GM12878 (cell line): ENCODE measurements around the gene DGKI. TPM values are rescaled to one million over a fixed set of nuclear protein-coding genes. Genes with fewer than 3 reads are reported as not detected.

Source experiments
- ATAC-seq: fragments of 200-7000 bp; cut with Tn5 transposase; 3 replicates; pipeline ENCODE4 v1.9.1; 2020; ENCODE audit warnings: mild to moderate bottlenecking, moderate library complexity
- BruUV-seq: library from RNA; stranded (reverse); fragments of 400-500 nt; replicated peaks from 2 replicates; lab custom pipeline; 2021; lab: Mats Ljungman, UMichigan
- CTCF ChIA-PET: fragments of 300-600 bp; sonication (Branson Sonifier 250); formaldehyde crosslinking; extraction: SDS; loops from one replicate; lab custom pipeline; 2021; ENCODE audit warnings: inconsistent platforms; lab: Yijun Ruan, JAX
- POLR2A ChIA-PET: fragments of 350-600 bp; formaldehyde crosslinking; extraction: SDS; loops from one replicate; lab custom pipeline; 2021; ENCODE audit warnings: inconsistent platforms; lab: Charles Lee
- RAD21 ChIA-PET: fragments of 300-600 bp; sonication (Branson Sonifier 250); formaldehyde crosslinking; loops from one replicate; lab custom pipeline; 2023; ENCODE audit warnings: antibody characterized with exemption; ENCODE audit not compliant: unreplicated experiment; lab: Charles Lee
- SMC1A ChIA-PET: fragments of 300-600 bp; sonication (Branson Sonifier 250); formaldehyde crosslinking; loops from one replicate; lab custom pipeline; 2023; ENCODE audit not compliant: unreplicated experiment, uncharacterized antibody; lab: Charles Lee
- DNase-seq: peaks from one replicate; pipeline ENCODE4 v3.0.0-alpha.2; 2011; ENCODE audit warnings: low read depth, low spot score
- FAIRE-seq: peaks from 3 replicates; lab custom pipeline; 2011; peaks lifted over from hg19 to GRCh38; lab: Jason Lieb, UNC
- H2AFZ ChIP-seq: 2 replicates; pipeline ENCODE4 v1.6.0; 2011; ENCODE audit warnings: low read depth, low read length, control low read depth; ENCODE audit not compliant: control insufficient read depth
- H3K27ac ChIP-seq: 2 replicates; pipeline ENCODE4 v1.5.1; 2011; ENCODE audit warnings: control low read depth; ENCODE audit not compliant: control insufficient read depth, insufficient read depth
- H3K27me3 ChIP-seq, 2 experiments: replicated peaks in 1 of 2; 2 replicates each; pipeline versions ENCODE4 v1.6.0 to v1.6.1; 2011; ENCODE audit warnings: low read length in 1 of 2; ENCODE audit not compliant: control insufficient read depth in 2 of 2, insufficient read depth in 2 of 2
- H3K36me3 ChIP-seq, 2 experiments: 2 replicates each; pipeline ENCODE4 v1.5.1; 2011; ENCODE audit warnings: low read length in 1 of 2; ENCODE audit not compliant: control insufficient read depth in 2 of 2, insufficient read depth in 2 of 2
- H3K4me1 ChIP-seq: 2 replicates; pipeline ENCODE4 v1.6.1; 2011; ENCODE audit warnings: mild to moderate bottlenecking, low read length, moderate library complexity, mixed read lengths; ENCODE audit not compliant: control insufficient read depth, insufficient read depth
- H3K4me2 ChIP-seq: 2 replicates; pipeline ENCODE4 v1.6.0; 2011; ENCODE audit warnings: control low read depth; ENCODE audit not compliant: control insufficient read depth, insufficient read depth
- H3K4me3 ChIP-seq: fragments of 200-600 bp; sonication (generic); 2 replicates; pipeline ENCODE4 v1.5.1; 2016
- H3K79me2 ChIP-seq: 2 replicates; pipeline ENCODE4 v1.6.0; 2011; ENCODE audit warnings: low read length; ENCODE audit not compliant: control insufficient read depth, insufficient read depth
- H3K9ac ChIP-seq: 2 replicates; pipeline ENCODE4 v1.8.0; 2011; ENCODE audit warnings: low read length, control low read depth, mixed read lengths; ENCODE audit not compliant: control insufficient read depth, insufficient read depth
- H3K9me3 ChIP-seq: replicated peaks from 3 replicates; pipeline ENCODE4 v1.5.1; 2011; ENCODE audit warnings: mild to moderate bottlenecking, low read length; ENCODE audit not compliant: control insufficient read depth, insufficient read depth
- H4K20me1 ChIP-seq: 2 replicates; pipeline ENCODE4 v1.6.0; 2011; ENCODE audit not compliant: control insufficient read depth, insufficient read depth
- CHD1 ChIP-seq: IDR thresholded peaks from 2 replicates; pipeline ENCODE4 v1.6.1; 2012; ENCODE audit warnings: low read depth, low read length, improper control_type of control experiment
- CREB1 ChIP-seq: IDR thresholded peaks from 2 replicates; pipeline ENCODE4 v1.6.1; 2012; ENCODE audit warnings: low read depth, mild to moderate bottlenecking, inconsistent platforms
- ETV6 ChIP-seq, 2 experiments: fragments of 450-650 bp in 1 of 2; IDR thresholded peaks in 1 of 2; conservative IDR thresholded peaks in 1 of 2; 2 replicates each; pipeline ENCODE4 v1.6.1; 2014; ENCODE audit warnings: antibody characterized with exemption in 1 of 2, borderline replicate concordance in 1 of 2, low read depth in 1 of 2, mild to moderate bottlenecking in 1 of 2, moderate library complexity in 1 of 2
- FOS ChIP-seq: IDR thresholded peaks from 3 replicates; pipeline ENCODE4 v1.6.1; 2011; ENCODE audit warnings: borderline replicate concordance; ENCODE audit not compliant: insufficient read length; ENCODE audit errors: extremely low read depth
- MYB ChIP-seq: fragments of 150-350 bp; IDR thresholded peaks from 2 replicates; pipeline ENCODE4 v1.6.1; 2014; ENCODE audit warnings: mild to moderate bottlenecking, low read depth, low read length, borderline replicate concordance
- NFYB ChIP-seq: IDR thresholded peaks from 2 replicates; pipeline ENCODE4 v1.6.1; 2011; ENCODE audit warnings: low read depth, mild to moderate bottlenecking, low read length, improper control_type of control experiment, moderate library complexity; ENCODE audit not compliant: insufficient read depth
- POLR2A ChIP-seq: IDR thresholded peaks from 2 replicates; pipeline ENCODE4 v1.6.1; 2011; ENCODE audit warnings: low read depth, mild to moderate bottlenecking, low read length
- TAF1 ChIP-seq: IDR thresholded peaks from 2 replicates; pipeline ENCODE4 v1.6.1; 2011; ENCODE audit warnings: mild to moderate bottlenecking, low read depth, low read length, borderline replicate concordance
- WGBS: methylation state at CpG from one replicate; pipeline ENCODE4 v1.1.6; 2016; ENCODE audit warnings: low lambda C conversion rate; ENCODE audit not compliant: insufficient replicate concordance, insufficient coverage; ENCODE audit errors: missing lambda C conversion rate; 5-methylcytosine and 5-hydroxymethylcytosine counted together
- in situ Hi-C: fragments of 300-500 bp; cut with MboI; formaldehyde crosslinking; loops from 9 replicates; pipeline ENCODE4 v1.14.3; 2018; ENCODE audit warnings: mixed read lengths
- intact Hi-C: fragments of 100-400 bp; cut with micrococcal nuclease; formaldehyde crosslinking; loops from one replicate; pipeline ENCODE4 v1.14.2; 2022; ENCODE audit not compliant: unreplicated experiment
- polyA plus RNA-seq, 11 experiments: library from polyadenylated mRNA; depleted of rRNA in 4 of 11; unstranded in 6 of 11; stranded (reverse) in 5 of 11; fragments of >200 nt; fragmentation: Nextera tagmentation in 4 of 11; fragmentation: Illumina TruSeq in 1 of 11; extraction: Ambion mirVana in 4 of 11; extraction: Trizol in 1 of 11; gene quantifications; 1 replicate in 1 of 11; 2 replicates in 10 of 11; pipeline versions ENCODE4 v1.2.1 to v1.2.3, GENCODE V29; 2011 to 2016; ENCODE audit warnings: inconsistent platforms in 2 of 11, missing spikeins in 2 of 11, low read depth in 1 of 11
- total RNA-seq, 4 experiments: library from RNA; depleted of rRNA in 3 of 4; stranded (reverse); fragments of >200 nt in 3 of 4; fragmentation: Illumina TruSeq in 1 of 4; extraction: Trizol in 1 of 4; gene quantifications; 2 replicates each; pipeline versions ENCODE4 v1.2.1 to v1.2.3, GENCODE V29; 2013 to 2021
- TF ChIP-seq, protein P1 (sequence below): fragments of 450-650 bp; formaldehyde crosslinking; IDR thresholded peaks from 2 replicates; pipeline ENCODE4 v1.5.0; 2022; ENCODE audit warnings: mild to moderate bottlenecking, missing genetic modification characterization
- TF ChIP-seq, protein P2 (sequence below): fragments of 450-650 bp; formaldehyde crosslinking; IDR thresholded peaks from 2 replicates; pipeline ENCODE4 v1.4.0; 2020; ENCODE audit warnings: mild to moderate bottlenecking, moderate library complexity
- TF ChIP-seq, protein P3 (sequence below): fragments of 450-650 bp; IDR thresholded peaks from 2 replicates; pipeline ENCODE4 v1.6.1; 2017; ENCODE audit warnings: borderline replicate concordance
- TF ChIP-seq, protein P4 (sequence below): IDR thresholded peaks from 2 replicates; pipeline ENCODE4 v1.6.1; 2012; ENCODE audit warnings: mild to moderate bottlenecking, low read depth, low read length

The DGKI gene
- total and polyA plus RNA-seq, 10 of the 15 experiments (the other 5 are each of a cell fraction or from before 2014, with no cell fraction given) = 10.4 to 37.1 (median 22.1) TPM

DNA sequence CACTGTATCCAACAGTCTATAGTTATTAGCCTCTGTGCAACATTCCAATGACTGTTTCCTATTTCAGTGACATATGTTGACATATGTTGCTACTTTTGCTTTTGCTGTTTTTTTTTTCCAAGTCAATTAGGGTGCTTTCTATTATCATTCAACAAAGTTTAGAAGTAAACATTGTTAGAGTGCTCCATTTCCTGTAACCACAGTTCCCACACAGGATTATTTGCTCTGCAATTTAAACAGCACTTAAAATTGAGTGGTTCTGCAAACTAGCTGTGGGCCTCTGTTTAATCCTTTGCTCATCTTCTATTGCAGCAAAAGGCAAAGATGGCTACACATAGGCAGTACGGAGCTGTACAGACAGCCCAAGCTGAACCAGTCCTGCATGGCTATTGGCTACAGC lies 456.7 kb downstream of the DGKI start:
- no TSS peak for BruUV-seq
- in situ Hi-C loops (no loop called here), intact Hi-C loops (no loop called here)
- no peak for FAIRE-seq
- no peak overlapping the region for H3K9ac ChIP-seq
- no peak overlapping the region for H3K4me2 ChIP-seq
- POLR2A ChIA-PET = no interaction called here
- H2AFZ ChIP-seq = no peak overlapping the region
- no peaks in the 10 kb centered on the region for H3K79me2 ChIP-seq
- DNase-seq = no peak
- no peaks in the 10 kb centered on the region for H3K9me3 ChIP-seq
- no peaks in the 10 kb centered on the region for H3K4me1 ChIP-seq
- SMC1A ChIA-PET = interaction anchor here (0.6 kb wide), 1 partner anchor 759 kb away, joined by 3 read pairs; no protein-coding TSS in a partner anchor
- H3K36me3 ChIP-seq = no peaks in the 10 kb centered on the region
- no peak overlapping the region for H3K27ac ChIP-seq
- CTCF ChIA-PET = interaction anchor here (1.0 kb wide), 1 partner anchor 171 kb away, joined by 3 read pairs; no protein-coding TSS in a partner anchor
- H4K20me1 ChIP-seq = no peaks in the 10 kb centered on the region
- no peaks in the 10 kb centered on the region for H3K27me3 ChIP-seq
- ATAC-seq = no peak
- RAD21 ChIA-PET = no interaction called here
- no peak overlapping the region for H3K4me3 ChIP-seq
- WGBS = 0% methylated on average over 1 of the region's 1 CpG
- TF ChIP-seq CREB1 (no peak), FOS (no peak), POLR2A (no peak), TAF1 (no peak), ETV6 (conservative IDR thresholded peaks at IDR 0.05 in 1 of 2, IDR thresholded peaks at IDR 0.05 in 1 of 2; ENCODE audit: borderline replicate concordance in 1 of 2, low read depth in 1 of 2) (no peak), MYB (no peak), NFYB (no peak), CHD1 (no peak)
- TF ChIP-seq, protein P1, sequence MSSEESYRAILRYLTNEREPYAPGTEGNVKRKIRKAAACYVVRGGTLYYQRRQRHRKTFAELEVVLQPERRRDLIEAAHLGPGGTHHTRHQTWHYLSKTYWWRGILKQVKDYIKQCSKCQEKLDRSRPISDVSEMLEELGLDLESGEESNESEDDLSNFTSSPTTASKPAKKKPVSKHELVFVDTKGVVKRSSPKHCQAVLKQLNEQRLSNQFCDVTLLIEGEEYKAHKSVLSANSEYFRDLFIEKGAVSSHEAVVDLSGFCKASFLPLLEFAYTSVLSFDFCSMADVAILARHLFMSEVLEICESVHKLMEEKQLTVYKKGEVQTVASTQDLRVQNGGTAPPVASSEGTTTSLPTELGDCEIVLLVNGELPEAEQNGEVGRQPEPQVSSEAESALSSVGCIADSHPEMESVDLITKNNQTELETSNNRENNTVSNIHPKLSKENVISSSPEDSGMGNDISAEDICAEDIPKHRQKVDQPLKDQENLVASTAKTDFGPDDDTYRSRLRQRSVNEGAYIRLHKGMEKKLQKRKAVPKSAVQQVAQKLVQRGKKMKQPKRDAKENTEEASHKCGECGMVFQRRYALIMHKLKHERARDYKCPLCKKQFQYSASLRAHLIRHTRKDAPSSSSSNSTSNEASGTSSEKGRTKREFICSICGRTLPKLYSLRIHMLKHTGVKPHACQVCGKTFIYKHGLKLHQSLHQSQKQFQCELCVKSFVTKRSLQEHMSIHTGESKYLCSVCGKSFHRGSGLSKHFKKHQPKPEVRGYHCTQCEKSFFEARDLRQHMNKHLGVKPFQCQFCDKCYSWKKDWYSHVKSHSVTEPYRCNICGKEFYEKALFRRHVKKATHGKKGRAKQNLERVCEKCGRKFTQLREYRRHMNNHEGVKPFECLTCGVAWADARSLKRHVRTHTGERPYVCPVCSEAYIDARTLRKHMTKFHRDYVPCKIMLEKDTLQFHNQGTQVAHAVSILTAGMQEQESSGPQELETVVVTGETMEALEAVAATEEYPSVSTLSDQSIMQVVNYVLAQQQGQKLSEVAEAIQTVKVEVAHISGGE (CRISPR knock-in tag) = no peak
- TF ChIP-seq, protein P2, sequence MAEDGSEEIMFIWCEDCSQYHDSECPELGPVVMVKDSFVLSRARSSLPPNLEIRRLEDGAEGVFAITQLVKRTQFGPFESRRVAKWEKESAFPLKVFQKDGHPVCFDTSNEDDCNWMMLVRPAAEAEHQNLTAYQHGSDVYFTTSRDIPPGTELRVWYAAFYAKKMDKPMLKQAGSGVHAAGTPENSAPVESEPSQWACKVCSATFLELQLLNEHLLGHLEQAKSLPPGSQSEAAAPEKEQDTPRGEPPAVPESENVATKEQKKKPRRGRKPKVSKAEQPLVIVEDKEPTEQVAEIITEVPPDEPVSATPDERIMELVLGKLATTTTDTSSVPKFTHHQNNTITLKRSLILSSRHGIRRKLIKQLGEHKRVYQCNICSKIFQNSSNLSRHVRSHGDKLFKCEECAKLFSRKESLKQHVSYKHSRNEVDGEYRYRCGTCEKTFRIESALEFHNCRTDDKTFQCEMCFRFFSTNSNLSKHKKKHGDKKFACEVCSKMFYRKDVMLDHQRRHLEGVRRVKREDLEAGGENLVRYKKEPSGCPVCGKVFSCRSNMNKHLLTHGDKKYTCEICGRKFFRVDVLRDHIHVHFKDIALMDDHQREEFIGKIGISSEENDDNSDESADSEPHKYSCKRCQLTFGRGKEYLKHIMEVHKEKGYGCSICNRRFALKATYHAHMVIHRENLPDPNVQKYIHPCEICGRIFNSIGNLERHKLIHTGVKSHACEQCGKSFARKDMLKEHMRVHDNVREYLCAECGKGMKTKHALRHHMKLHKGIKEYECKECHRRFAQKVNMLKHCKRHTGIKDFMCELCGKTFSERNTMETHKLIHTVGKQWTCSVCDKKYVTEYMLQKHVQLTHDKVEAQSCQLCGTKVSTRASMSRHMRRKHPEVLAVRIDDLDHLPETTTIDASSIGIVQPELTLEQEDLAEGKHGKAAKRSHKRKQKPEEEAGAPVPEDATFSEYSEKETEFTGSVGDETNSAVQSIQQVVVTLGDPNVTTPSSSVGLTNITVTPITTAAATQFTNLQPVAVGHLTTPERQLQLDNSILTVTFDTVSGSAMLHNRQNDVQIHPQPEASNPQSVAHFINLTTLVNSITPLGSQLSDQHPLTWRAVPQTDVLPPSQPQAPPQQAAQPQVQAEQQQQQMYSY (CRISPR knock-in tag) = no peak
- TF ChIP-seq, protein P3, sequence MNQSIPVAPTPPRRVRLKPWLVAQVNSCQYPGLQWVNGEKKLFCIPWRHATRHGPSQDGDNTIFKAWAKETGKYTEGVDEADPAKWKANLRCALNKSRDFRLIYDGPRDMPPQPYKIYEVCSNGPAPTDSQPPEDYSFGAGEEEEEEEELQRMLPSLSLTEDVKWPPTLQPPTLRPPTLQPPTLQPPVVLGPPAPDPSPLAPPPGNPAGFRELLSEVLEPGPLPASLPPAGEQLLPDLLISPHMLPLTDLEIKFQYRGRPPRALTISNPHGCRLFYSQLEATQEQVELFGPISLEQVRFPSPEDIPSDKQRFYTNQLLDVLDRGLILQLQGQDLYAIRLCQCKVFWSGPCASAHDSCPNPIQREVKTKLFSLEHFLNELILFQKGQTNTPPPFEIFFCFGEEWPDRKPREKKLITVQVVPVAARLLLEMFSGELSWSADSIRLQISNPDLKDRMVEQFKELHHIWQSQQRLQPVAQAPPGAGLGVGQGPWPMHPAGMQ = no peak
- TF ChIP-seq, protein P4, sequence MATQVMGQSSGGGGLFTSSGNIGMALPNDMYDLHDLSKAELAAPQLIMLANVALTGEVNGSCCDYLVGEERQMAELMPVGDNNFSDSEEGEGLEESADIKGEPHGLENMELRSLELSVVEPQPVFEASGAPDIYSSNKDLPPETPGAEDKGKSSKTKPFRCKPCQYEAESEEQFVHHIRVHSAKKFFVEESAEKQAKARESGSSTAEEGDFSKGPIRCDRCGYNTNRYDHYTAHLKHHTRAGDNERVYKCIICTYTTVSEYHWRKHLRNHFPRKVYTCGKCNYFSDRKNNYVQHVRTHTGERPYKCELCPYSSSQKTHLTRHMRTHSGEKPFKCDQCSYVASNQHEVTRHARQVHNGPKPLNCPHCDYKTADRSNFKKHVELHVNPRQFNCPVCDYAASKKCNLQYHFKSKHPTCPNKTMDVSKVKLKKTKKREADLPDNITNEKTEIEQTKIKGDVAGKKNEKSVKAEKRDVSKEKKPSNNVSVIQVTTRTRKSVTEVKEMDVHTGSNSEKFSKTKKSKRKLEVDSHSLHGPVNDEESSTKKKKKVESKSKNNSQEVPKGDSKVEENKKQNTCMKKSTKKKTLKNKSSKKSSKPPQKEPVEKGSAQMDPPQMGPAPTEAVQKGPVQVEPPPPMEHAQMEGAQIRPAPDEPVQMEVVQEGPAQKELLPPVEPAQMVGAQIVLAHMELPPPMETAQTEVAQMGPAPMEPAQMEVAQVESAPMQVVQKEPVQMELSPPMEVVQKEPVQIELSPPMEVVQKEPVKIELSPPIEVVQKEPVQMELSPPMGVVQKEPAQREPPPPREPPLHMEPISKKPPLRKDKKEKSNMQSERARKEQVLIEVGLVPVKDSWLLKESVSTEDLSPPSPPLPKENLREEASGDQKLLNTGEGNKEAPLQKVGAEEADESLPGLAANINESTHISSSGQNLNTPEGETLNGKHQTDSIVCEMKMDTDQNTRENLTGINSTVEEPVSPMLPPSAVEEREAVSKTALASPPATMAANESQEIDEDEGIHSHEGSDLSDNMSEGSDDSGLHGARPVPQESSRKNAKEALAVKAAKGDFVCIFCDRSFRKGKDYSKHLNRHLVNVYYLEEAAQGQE = no peak
